Keratinocyte (primary cell): Measurements from ENCODE around the gene CCDC158.

Experiments
- CTCF ChIP-seq, 3 experiments: IDR thresholded peaks in 1 of 3; conservative IDR thresholded peaks in 1 of 3; optimal IDR thresholded peaks in 1 of 3; 2 replicates in 2 of 3; 3 replicates in 1 of 3; pipeline versions ENCODE3 to v1.5.1; 2011; ENCODE audit warnings: low read length in 3 of 3, mild to moderate bottlenecking in 3 of 3, moderate library complexity in 2 of 3, control low read depth in 1 of 3, inconsistent platforms in 1 of 3; ENCODE audit not compliant: insufficient read depth in 2 of 3; ENCODE audit errors: extremely low read depth in 1 of 3
- EZH2 ChIP-seq: IDR thresholded peaks from one replicate; pipeline ENCODE4 v1.6.1; 2012; ENCODE audit warnings: inconsistent platforms, mild to moderate bottlenecking, low read length, moderate library complexity

- TF ChIP-seq CTCF (optimal IDR thresholded peaks at IDR 0.05 in 1 of 3, IDR thresholded peaks at IDR 0.05 in 1 of 3, conservative IDR thresholded peaks at IDR 0.05 in 1 of 3; ENCODE audit: extremely low read depth in 1 of 3, insufficient read depth in 2 of 3, low read length in 3 of 3) = no peak
- no peak for TF ChIP-seq EZH2
Measured at GRCh38 chr4:76407440-76408119, 13.4 kb downstream of the CCDC158 start.
